DMS153 treated with DMSO at 0.1 percent for 48 hours (cell line): Measurements from ENCODE around the gene BNIP5.
"Not testable (repeated sequence)": the region's sequence is repeated elsewhere in the genome, so short reads cannot be mapped to it uniquely, and the experiment has no call there.

Source experiments
- DNase-seq: peaks from one replicate; lab custom pipeline; 2025; ENCODE audit not compliant: unreplicated experiment; lab: John Stamatoyannopoulos, UW

BNIP5 gene

GRCh38 chr6:36345681-36346466 lies 9.2 kb upstream of the BNIP5 start:
- no peak for DNase-seq

- no peak for DNase-seq
Observed at GRCh38 chr6:36343109-36343680, 6.5 kb upstream of the BNIP5 start.

- peak; percentile 4 for DNase-seq
Observed at GRCh38 chr6:36340618-36341454, 4.1 kb upstream of the BNIP5 start.

- no peak for DNase-seq
Observed at GRCh38 chr6:36340306-36340617, 3.6 kb upstream of the BNIP5 start.

GRCh38 chr6:36339146-36339545 lies 2.5 kb upstream of the BNIP5 start:
- no peak for DNase-seq

- DNase-seq: not testable (repeated sequence)
Observed at GRCh38 chr6:36338223-36338622, 1.5 kb upstream of the BNIP5 start.

- no peak for DNase-seq
Observed at GRCh38 chr6:36337814-36338213, 1.1 kb upstream of the BNIP5 start.

GRCh38 chr6:36336208-36336710 lies 429 bp downstream of the BNIP5 start:
- no peak for DNase-seq

- DNase-seq: no peak
Observed at GRCh38 chr6:36335465-36336207, 1.1 kb downstream of the BNIP5 start.

GRCh38 chr6:36334832-36335459 lies 1.7 kb downstream of the BNIP5 start:
- no peak for DNase-seq

- DNase-seq: no peak
Observed at GRCh38 chr6:36333931-36334725, 2.6 kb downstream of the BNIP5 start.

GRCh38 chr6:36333171-36333895 lies 3.4 kb downstream of the BNIP5 start:
- no peak for DNase-seq

GRCh38 chr6:36331381-36331780 lies 5.3 kb downstream of the BNIP5 start:
- no peak for DNase-seq

GRCh38 chr6:36330366-36330765 lies 6.3 kb downstream of the BNIP5 start:
- no peak for DNase-seq

GRCh38 chr6:36329798-36330291 lies 6.8 kb downstream of the BNIP5 start:
- DNase-seq: no peak

- no peak for DNase-seq
Observed at GRCh38 chr6:36328600-36328999, 8.1 kb downstream of the BNIP5 start.

GRCh38 chr6:36327919-36328236 lies 8.8 kb downstream of the BNIP5 start:
- no peak for DNase-seq

GRCh38 chr6:36327226-36327918 lies 9.3 kb downstream of the BNIP5 start:
- DNase-seq: peak; percentile 12
